Retinal pigment epithelial cell (primary cell): Measurements from ENCODE around the gene L2HGDH.

Experiments
- DNase-seq: peaks from one replicate; pipeline ENCODE4 v3.0.0-alpha.2; 2010; ENCODE audit warnings: low read depth
- H3K4me3 ChIP-seq: 2 replicates; pipeline ENCODE4 v1.5.1; 2011; ENCODE audit warnings: mild to moderate bottlenecking, low read length, control low read depth, moderate library complexity
- CTCF ChIP-seq: conservative IDR thresholded peaks from 2 replicates; pipeline ENCODE4 v1.5.1; 2011; ENCODE audit warnings: low read depth, low read length, control low read depth, inconsistent platforms

L2HGDH gene

GRCh38 chr14:50198499-50198898 is 113.5 kb downstream of the L2HGDH start:
- no peak overlapping the region for H3K4me3 ChIP-seq
- no peak for DNase-seq
- TF ChIP-seq CTCF = no peak

- no peak for TF ChIP-seq CTCF
- H3K4me3 ChIP-seq = no peak overlapping the region
- no peak for DNase-seq
These were observed 120.5 kb downstream of the L2HGDH start for GRCh38 chr14:50191499-50191898.
